ENCODE results near the gene EPB41L2. TPM values are rescaled to one million over a fixed set of nuclear protein-coding genes. Genes with fewer than 3 reads are reported as not detected.

The EPB41L2 gene
- total RNA-seq, 1 donor from 2014 or later = 17.7 TPM

DNA sequence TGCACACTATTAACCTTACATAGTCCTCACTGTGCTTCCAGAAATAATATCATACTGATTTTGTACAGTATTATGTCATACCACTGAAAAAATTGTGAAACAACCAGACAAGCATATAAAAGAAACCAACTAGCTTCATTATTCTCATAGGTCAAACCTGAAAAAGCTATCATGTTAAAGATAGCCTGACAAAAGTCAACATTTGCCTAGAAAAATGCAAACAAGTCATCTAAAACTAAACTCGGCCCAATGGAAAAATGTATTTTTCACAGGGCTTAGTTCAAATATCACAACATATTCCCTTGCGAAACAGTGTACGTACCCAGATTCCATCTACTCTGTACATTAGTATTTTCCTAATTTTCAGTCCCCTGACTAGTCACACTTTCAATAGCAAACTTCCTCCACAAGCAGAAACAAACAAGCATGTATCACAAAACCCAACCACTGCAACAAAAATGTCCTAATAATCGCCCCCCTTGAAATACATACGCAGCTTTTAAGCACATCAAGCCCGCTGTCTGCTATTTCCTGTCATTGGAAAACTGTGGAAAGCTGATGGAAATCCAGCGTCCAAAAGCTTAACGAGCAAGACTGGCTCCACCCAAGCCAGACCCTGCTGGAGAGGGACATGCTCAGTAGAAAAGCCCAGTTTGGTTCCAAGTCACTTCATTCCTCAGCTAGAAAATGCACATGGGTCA, 93.1 kb downstream of the EPB41L2 start:
- H3K36me3 Mint-ChIP-seq (ENCODE audit: low read depth) = no peaks in the 10 kb centered on the region
- no peaks in the 10 kb centered on the region for H3K9me3 Mint-ChIP-seq
- no peak overlapping the region for H3K27ac Mint-ChIP-seq
- H3K4me3 Mint-ChIP-seq = no peak overlapping the region
- H3K4me1 Mint-ChIP-seq (ENCODE audit: low read depth) = no peaks in the 10 kb centered on the region
- DNase-seq (ENCODE audit: low spot score) = no peak
- intact Hi-C loops (cut with micrococcal nuclease) = no loop called here
- H3K27me3 Mint-ChIP-seq (ENCODE audit: insufficient read depth) = no peaks in the 10 kb centered on the region

DNA sequence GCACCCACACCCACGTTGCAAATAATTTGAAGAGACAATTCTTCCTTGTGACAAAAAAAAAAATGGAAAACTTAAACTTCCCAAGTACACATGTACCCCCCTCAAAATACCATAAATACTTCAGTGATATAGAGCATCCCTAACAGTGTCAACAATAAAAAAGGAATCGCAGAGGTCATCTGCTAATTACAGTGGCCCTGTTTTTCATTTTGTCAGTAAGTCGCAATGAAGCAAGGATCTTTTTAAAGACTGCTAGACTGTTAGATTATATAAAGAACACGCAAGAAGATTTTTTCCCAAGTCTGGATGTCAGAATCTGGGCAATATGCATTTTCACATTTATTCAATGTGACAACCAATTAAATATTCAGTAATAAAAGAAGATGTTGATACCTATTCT, 93.9 kb downstream of the EPB41L2 start:
- no peak overlapping the region for H3K27ac Mint-ChIP-seq
- H3K9me3 Mint-ChIP-seq = no peaks in the 10 kb centered on the region
- no peak for DNase-seq (ENCODE audit: low spot score)
- H3K36me3 Mint-ChIP-seq (ENCODE audit: low read depth) = no peaks in the 10 kb centered on the region
- H3K27me3 Mint-ChIP-seq (ENCODE audit: insufficient read depth) = no peaks in the 10 kb centered on the region
- no peaks in the 10 kb centered on the region for H3K4me1 Mint-ChIP-seq (ENCODE audit: low read depth)
- intact Hi-C loops (cut with micrococcal nuclease) = no loop called here
- no peak overlapping the region for H3K4me3 Mint-ChIP-seq

DNA sequence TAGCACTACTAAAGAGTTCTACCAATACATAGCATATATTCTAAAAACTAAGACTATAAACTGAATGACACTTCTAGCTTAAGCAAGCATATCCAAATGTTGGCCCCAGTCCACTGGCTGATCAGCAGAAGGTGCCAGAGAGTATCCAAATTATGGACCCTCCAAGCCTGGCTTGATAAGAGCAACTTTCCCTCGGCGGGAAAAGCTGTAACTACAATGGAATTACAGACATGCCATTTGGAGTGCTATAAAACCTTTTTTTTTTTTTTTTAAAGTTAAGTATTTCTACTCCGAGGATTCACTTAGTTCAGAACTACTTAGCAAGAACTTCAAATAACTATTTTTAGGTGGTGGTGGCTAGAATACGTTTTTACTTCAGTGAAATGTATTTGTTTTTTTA, 94.6 kb downstream of the EPB41L2 start:
- Mint-ChIP-seq H3K36me3 (ENCODE audit: low read depth) (no peaks in the 10 kb centered on the region), H3K27me3 (ENCODE audit: insufficient read depth) (no peaks in the 10 kb centered on the region), H3K27ac (no peak overlapping the region), H3K9me3 (no peaks in the 10 kb centered on the region), H3K4me3 (no peak overlapping the region), H3K4me1 (ENCODE audit: low read depth) (no peaks in the 10 kb centered on the region)
- DNase-seq (ENCODE audit: low spot score) = no peak
- intact Hi-C loops (cut with micrococcal nuclease) = no loop called here

DNA sequence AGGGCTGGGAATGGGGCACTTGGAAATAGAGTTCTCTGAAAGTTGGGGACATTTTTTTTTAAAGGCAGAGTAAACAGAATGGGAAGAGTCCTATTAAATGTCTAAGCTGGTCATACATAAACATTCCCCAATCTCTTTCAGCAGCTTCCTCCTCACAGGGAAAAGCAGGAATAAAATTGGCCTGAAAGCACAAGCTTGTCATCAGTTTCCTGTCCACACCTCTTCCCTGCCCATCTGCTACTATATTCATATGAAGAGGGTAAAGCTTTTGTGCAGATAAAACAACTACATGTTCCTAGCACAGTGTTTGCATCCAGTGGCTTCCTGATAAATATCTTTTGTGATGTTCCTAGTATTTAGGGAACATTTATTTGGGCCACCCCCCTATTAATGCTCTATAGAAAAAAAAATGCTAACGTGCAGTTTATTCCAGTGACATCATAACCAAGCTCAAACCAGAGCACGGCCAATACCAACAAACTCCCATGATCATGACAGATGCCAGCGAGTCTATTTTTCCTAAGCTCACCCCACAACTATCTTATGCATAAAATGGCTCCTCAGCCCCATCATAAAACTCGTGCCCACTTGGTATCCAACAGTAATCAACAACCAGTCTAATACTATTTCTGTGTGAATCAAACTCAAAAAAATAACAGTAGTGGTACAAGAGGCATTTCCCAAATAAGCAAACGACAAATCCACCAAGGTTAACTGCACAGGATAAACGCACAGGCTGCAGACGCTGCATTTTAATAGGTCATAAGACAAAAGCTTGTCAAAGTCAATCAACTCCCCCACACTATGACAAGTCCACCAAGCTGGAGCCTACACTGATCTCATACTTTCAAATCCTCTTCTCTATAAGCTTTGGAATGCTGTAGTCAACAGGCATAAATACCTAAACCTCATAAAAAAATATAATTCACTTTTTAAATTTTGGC, 95.3 kb downstream of the EPB41L2 start:
- Mint-ChIP-seq H3K4me1 (ENCODE audit: low read depth) (no peaks in the 10 kb centered on the region), H3K27me3 (ENCODE audit: insufficient read depth) (no peaks in the 10 kb centered on the region), H3K4me3 (no peak overlapping the region), H3K36me3 (ENCODE audit: low read depth) (no peaks in the 10 kb centered on the region), H3K9me3 (no peaks in the 10 kb centered on the region), H3K27ac (no peak overlapping the region)
- no peak for DNase-seq (ENCODE audit: low spot score)
- intact Hi-C loops (cut with micrococcal nuclease) = no loop called here

DNA sequence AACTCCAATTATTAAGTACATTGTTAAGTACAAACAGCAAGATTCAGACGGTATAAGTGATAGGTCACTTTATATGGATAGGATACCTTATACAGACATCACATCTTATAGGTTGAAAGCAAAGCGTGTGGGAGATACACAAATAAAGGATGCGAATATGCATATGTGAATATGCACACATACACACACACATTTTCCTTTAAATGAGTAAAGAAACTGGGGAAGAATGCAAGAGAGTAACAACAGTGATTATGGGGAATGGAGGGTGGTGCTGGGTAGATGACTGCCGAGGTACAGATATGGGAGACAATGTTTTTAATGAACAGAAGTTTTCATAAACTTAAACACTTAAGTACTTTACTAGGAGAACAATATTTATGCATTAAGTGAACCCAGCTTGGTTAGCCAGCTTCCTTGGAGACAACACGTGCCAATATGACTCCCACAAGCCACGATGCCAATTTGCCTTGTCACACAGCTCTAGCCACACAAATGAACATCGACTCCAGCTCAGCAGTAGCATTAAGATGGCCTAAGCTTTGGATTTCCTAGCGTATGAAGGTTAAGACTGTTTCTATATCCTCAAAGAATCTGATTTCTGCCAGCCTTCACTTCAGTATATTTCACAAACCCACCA, 96.6 kb downstream of the EPB41L2 start:
- no peaks in the 10 kb centered on the region for H3K4me1 Mint-ChIP-seq (ENCODE audit: low read depth)
- no peak overlapping the region for H3K4me3 Mint-ChIP-seq
- intact Hi-C loops (cut with micrococcal nuclease) = no loop called here
- H3K9me3 Mint-ChIP-seq = no peaks in the 10 kb centered on the region
- H3K36me3 Mint-ChIP-seq (ENCODE audit: low read depth) = no peaks in the 10 kb centered on the region
- no peaks in the 10 kb centered on the region for H3K27me3 Mint-ChIP-seq (ENCODE audit: insufficient read depth)
- no peak overlapping the region for H3K27ac Mint-ChIP-seq
- DNase-seq (ENCODE audit: low spot score) = no peak

DNA sequence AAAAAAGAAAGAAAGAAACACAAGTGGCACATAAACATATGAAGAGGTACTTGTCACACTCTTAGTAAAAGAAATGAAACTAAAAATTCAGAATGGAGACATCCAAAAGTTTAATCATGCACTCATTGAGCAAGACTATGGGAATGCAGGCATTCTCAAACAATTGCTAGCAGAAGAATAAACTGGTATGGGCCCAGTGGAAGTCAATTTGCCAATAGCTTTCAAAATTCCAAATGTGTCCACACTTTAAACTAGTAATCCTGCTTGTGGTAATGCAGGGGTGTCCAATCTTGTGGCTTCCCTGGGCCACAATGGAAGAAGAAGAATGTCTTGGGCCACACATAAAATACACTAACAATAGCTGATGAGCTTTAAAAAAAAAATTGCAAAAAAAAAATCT, 97.4 kb downstream of the EPB41L2 start:
- no peaks in the 10 kb centered on the region for H3K4me1 Mint-ChIP-seq (ENCODE audit: low read depth)
- H3K9me3 Mint-ChIP-seq = no peaks in the 10 kb centered on the region
- no peak overlapping the region for H3K27ac Mint-ChIP-seq
- H3K4me3 Mint-ChIP-seq = no peak overlapping the region
- DNase-seq (ENCODE audit: low spot score) = no peak
- H3K36me3 Mint-ChIP-seq (ENCODE audit: low read depth) = no peaks in the 10 kb centered on the region
- H3K27me3 Mint-ChIP-seq (ENCODE audit: insufficient read depth) = no peaks in the 10 kb centered on the region
- intact Hi-C loops (cut with micrococcal nuclease) = no loop called here

DNA sequence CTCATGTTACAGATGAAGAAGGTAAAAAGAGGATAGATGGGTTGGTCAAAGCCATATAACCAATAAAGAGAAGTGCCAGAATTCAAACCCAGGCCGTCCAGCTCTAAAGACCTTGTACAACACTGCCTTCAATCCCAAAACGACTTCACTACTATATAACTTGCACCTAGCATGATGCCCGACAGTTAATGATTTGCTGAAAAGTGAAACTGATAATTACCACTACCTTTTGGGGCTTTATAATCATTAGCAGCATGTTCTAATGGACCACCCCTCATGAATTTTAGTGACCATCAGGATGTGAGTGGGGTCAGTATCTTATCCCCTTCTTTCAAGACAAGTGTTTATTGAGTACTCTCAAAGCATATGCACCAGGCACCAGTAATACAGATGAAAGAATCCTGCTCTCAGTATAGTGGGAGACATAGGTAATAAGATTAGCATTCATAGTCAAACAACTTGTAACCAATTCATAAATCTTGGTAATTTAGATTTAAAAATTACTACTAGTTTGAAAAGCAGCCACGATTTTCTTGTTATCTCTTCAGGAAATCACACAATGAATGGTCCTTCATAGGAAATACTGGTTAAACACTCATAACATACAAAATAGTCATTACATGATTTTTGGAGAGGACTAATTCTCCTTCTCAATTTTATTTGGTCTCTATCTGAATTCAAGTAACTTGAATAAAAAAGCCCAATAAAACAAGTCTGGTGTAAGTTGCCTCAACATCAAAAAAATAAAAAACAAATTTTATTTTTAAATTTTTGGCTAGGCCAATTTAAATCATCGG, 98.0 kb downstream of the EPB41L2 start:
- no peak for DNase-seq (ENCODE audit: low spot score)
- H3K27me3 Mint-ChIP-seq (ENCODE audit: insufficient read depth) = no peaks in the 10 kb centered on the region

DNA sequence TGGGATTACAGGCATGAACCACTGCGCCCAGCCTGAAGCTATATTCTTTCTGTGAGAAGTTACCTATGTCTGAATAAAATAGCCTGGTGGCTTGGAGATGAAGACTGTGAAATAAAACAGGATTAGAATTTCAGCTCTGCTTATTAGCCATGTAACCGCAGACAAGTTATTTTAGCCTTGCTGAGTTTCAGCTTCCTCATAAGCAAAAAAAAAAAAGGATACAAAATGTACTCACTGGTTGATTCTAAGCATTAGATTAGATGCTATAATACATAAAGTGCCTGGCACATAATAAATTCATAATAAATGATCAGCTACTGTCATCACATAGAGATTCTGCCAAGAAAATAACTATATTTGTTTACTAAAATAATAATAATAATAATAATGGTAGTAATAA, 98.8 kb downstream of the EPB41L2 start:
- no peaks in the 10 kb centered on the region for H3K36me3 Mint-ChIP-seq (ENCODE audit: low read depth)
- H3K27me3 Mint-ChIP-seq (ENCODE audit: insufficient read depth) = no peaks in the 10 kb centered on the region
- DNase-seq (ENCODE audit: low spot score) = no peak
- no peak overlapping the region for H3K4me3 Mint-ChIP-seq
- H3K27ac Mint-ChIP-seq = no peak overlapping the region
- H3K9me3 Mint-ChIP-seq = no peaks in the 10 kb centered on the region
- no peaks in the 10 kb centered on the region for H3K4me1 Mint-ChIP-seq (ENCODE audit: low read depth)
- intact Hi-C loops (cut with micrococcal nuclease) = no loop called here

More for the DNA sequence above, 98.0 kb downstream of the EPB41L2 start:
- no peak overlapping the region for H3K4me3 Mint-ChIP-seq
- no peaks in the 10 kb centered on the region for H3K9me3 Mint-ChIP-seq
- no peaks in the 10 kb centered on the region for H3K4me1 Mint-ChIP-seq (ENCODE audit: low read depth)
- intact Hi-C loops (cut with micrococcal nuclease) = no loop called here
- no peak overlapping the region for H3K27ac Mint-ChIP-seq
- H3K36me3 Mint-ChIP-seq (ENCODE audit: low read depth) = no peaks in the 10 kb centered on the region

DNA sequence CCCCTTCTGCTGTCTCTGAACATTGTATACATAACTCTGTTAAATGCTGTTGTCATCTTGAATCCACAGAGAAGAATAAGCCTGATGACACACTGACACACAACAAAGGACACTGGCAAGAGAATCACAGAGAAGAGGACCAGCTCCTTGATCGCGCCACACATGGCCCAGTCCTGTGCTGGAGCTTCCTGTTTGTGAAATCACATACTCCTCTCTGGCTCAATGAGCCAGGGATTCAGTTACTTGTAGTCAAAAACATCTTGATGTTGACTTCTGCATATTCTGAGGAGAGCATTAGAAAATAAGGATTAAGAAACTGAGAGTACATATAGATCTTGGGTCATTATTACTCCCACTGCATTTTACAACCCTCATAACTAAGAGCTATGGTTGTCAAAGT, 100.1 kb downstream of the EPB41L2 start:
- no peak overlapping the region for H3K4me3 Mint-ChIP-seq
- no peaks in the 10 kb centered on the region for H3K36me3 Mint-ChIP-seq (ENCODE audit: low read depth)
- intact Hi-C loops (cut with micrococcal nuclease) = no loop called here
- no peak overlapping the region for H3K27ac Mint-ChIP-seq
- DNase-seq (ENCODE audit: low spot score) = no peak
- H3K27me3 Mint-ChIP-seq (ENCODE audit: insufficient read depth) = no peaks in the 10 kb centered on the region
- no peaks in the 10 kb centered on the region for H3K4me1 Mint-ChIP-seq (ENCODE audit: low read depth)
- no peaks in the 10 kb centered on the region for H3K9me3 Mint-ChIP-seq

DNA sequence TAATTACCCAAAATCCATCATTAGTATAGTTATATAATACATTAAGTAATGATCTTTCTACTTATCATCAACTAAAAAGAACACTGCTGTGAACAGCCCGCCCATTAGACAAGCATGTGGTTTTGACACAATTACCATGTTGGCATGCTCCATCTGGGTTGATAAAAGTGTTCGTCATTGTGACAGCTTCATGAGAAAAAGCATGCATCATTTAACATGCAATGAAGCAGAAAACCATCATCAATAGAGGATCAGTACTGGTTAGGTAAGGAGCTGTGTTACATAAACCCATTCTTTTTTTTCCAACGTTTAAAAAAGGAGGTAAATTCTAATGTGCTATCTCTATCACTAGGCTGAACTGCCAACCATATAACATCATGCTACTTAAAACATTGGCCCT, 101.9 kb downstream of the EPB41L2 start:
- Mint-ChIP-seq H3K27me3 (ENCODE audit: insufficient read depth) (no peaks in the 10 kb centered on the region), H3K4me1 (ENCODE audit: low read depth) (no peaks in the 10 kb centered on the region), H3K36me3 (ENCODE audit: low read depth) (no peaks in the 10 kb centered on the region), H3K27ac (no peak overlapping the region), H3K9me3 (no peaks in the 10 kb centered on the region), H3K4me3 (no peak overlapping the region)
- intact Hi-C loops (cut with micrococcal nuclease) = no loop called here
- no peak for DNase-seq (ENCODE audit: low spot score)

DNA sequence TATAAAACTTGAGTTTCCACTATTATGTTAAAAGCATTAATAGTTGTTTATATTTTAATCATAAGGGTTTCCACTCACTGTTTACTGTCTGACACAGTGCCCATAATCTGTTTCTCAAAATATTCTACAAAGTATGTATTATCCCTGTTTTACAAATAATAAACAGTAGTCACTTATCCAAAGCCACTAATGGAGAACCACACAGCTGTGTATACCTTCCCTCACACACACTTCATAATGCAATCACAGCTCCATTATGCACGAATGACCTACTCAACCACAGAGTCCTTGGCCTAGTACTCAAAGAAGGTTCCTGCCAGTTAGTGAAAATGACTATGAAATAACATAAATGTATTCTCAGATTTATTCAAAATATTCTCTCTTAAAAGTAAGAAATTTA, 103.1 kb downstream of the EPB41L2 start:
- H3K27me3 Mint-ChIP-seq (ENCODE audit: insufficient read depth) = no peaks in the 10 kb centered on the region
- no peaks in the 10 kb centered on the region for H3K4me1 Mint-ChIP-seq (ENCODE audit: low read depth)
- intact Hi-C loops (cut with micrococcal nuclease) = no loop called here
- no peaks in the 10 kb centered on the region for H3K36me3 Mint-ChIP-seq (ENCODE audit: low read depth)
- no peaks in the 10 kb centered on the region for H3K9me3 Mint-ChIP-seq
- H3K27ac Mint-ChIP-seq = no peak overlapping the region
- no peak for DNase-seq (ENCODE audit: low spot score)
- H3K4me3 Mint-ChIP-seq = no peak overlapping the region

DNA sequence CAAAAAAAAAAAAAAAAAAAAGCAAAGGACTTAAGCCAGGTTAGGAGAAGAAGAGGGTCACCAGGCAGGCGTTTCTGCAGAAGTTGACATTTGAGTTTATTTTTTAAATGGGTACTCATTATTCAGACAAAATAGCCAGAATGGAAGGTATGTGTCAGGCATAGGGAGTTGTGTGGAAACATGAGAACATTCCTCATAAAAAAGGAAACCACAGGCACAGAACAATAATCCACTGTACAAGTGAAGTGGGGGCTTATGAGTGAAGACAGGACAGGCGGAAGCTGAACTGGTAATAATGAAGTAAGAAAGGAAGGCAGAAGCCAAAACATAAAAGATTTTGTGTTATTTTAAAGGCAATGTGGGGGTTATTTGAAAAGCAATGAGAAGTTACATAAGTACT, 104.6 kb downstream of the EPB41L2 start:
- H3K27me3 Mint-ChIP-seq (ENCODE audit: insufficient read depth) = no peaks in the 10 kb centered on the region
- no peaks in the 10 kb centered on the region for H3K9me3 Mint-ChIP-seq
- H3K4me3 Mint-ChIP-seq = no peak overlapping the region
- H3K27ac Mint-ChIP-seq = no peak overlapping the region
- intact Hi-C loops (cut with micrococcal nuclease) = no loop called here
- DNase-seq (ENCODE audit: low spot score) = no peak
- H3K4me1 Mint-ChIP-seq (ENCODE audit: low read depth) = no peaks in the 10 kb centered on the region
- H3K36me3 Mint-ChIP-seq (ENCODE audit: low read depth) = no peaks in the 10 kb centered on the region
